ENCODE measurements around the gene SMAD2. TPM values are rescaled to one million over a fixed set of nuclear protein-coding genes. Genes with fewer than 3 reads are reported as not detected.

The SMAD2 gene
- total and polyA plus RNA-seq, 2 experiments from 2014 or later: 52.4 to 77.7 TPM

GRCh38 chr18:47871288-47871687 is 59.2 kb downstream of the SMAD2 start:
- H4K20me1 ChIP-seq (ENCODE audit: insufficient read depth): no peaks in the 10 kb centered on the region
- WGBS, 2 experiments (ENCODE audit: low coverage in 1 of 2, low lambda C conversion rate in 2 of 2, missing lambda C conversion rate in 2 of 2): 83 to 92% methylated on average over 3 of the region's 3 CpGs
- H2AFZ ChIP-seq: no peak overlapping the region
- H3K4me3 ChIP-seq: no peak overlapping the region
- in situ Hi-C loops (cut with MboI): no loop called here
- H3K9me3 ChIP-seq (ENCODE audit: low read depth): no peaks in the 10 kb centered on the region
- H3K9me2 ChIP-seq (ENCODE audit: insufficient read depth): no peaks in the 10 kb centered on the region
- H3K79me2 ChIP-seq (ENCODE audit: insufficient read depth): peaks cover 55% of the 10 kb centered on the region
- DNase-seq: no peak
- H3K4me2 ChIP-seq (ENCODE audit: unreplicated experiment): no peak overlapping the region
- TF ChIP-seq EZH2 (IDR thresholded peaks at IDR 0.05; ENCODE audit: insufficient read depth, poor library complexity, severe bottlenecking) (no peak), EZH2phosphoT487 (IDR thresholded peaks at IDR 0.05; ENCODE audit: insufficient read depth, low read depth) (no peak)
- no peaks in the 10 kb centered on the region for H3F3A ChIP-seq (ENCODE audit: insufficient read depth)
- H3K27ac ChIP-seq: no peak overlapping the region
- H3K9ac ChIP-seq: no peak overlapping the region
- H3K36me3 ChIP-seq (ENCODE audit: low read depth): peaks cover 12% of the 10 kb centered on the region
- H3K27me3 ChIP-seq (replicated peaks; ENCODE audit: insufficient read depth): no peaks in the 10 kb centered on the region
- no peaks in the 10 kb centered on the region for H3K4me1 ChIP-seq (ENCODE audit: insufficient read depth)

GRCh38 chr18:47870605-47871004 is 59.9 kb downstream of the SMAD2 start:
- no peak for DNase-seq
- WGBS, 2 experiments (ENCODE audit: low coverage in 1 of 2, low lambda C conversion rate in 2 of 2, missing lambda C conversion rate in 2 of 2): 82 to 88% methylated on average over 1 of the region's 1 CpG
- Histone ChIP-seq H3K9me3 (ENCODE audit: low read depth) (no peaks in the 10 kb centered on the region), H3F3A (ENCODE audit: insufficient read depth) (no peaks in the 10 kb centered on the region), H3K9ac (no peak overlapping the region), H3K4me1 (ENCODE audit: insufficient read depth) (no peaks in the 10 kb centered on the region), H3K9me2 (ENCODE audit: insufficient read depth) (no peaks in the 10 kb centered on the region), H3K4me3 (no peak overlapping the region), H3K27me3 (replicated peaks; ENCODE audit: insufficient read depth) (no peaks in the 10 kb centered on the region), H4K20me1 (ENCODE audit: insufficient read depth) (no peaks in the 10 kb centered on the region), H3K36me3 (ENCODE audit: low read depth) (peaks cover 12% of the 10 kb centered on the region), H3K4me2 (ENCODE audit: unreplicated experiment) (no peak overlapping the region), H2AFZ (no peak overlapping the region), H3K79me2 (ENCODE audit: insufficient read depth) (peaks cover 49% of the 10 kb centered on the region), H3K27ac (no peak overlapping the region)
- in situ Hi-C loops (cut with MboI): no loop called here
- TF ChIP-seq EZH2 (IDR thresholded peaks at IDR 0.05; ENCODE audit: insufficient read depth, poor library complexity, severe bottlenecking) (no peak), EZH2phosphoT487 (IDR thresholded peaks at IDR 0.05; ENCODE audit: insufficient read depth, low read depth) (no peak)

- no peaks in the 10 kb centered on the region for H3K9me3 ChIP-seq (ENCODE audit: low read depth)
- H3K4me3 ChIP-seq: no peak overlapping the region
- peaks cover 30% of the 10 kb centered on the region for H3K79me2 ChIP-seq (ENCODE audit: insufficient read depth)
- no peak overlapping the region for H3K9ac ChIP-seq
- no peak overlapping the region for H3K4me2 ChIP-seq (ENCODE audit: unreplicated experiment)
- no peaks in the 10 kb centered on the region for H3F3A ChIP-seq (ENCODE audit: insufficient read depth)
- DNase-seq: no peak
- no peaks in the 10 kb centered on the region for H3K9me2 ChIP-seq (ENCODE audit: insufficient read depth)
- H3K27me3 ChIP-seq (replicated peaks; ENCODE audit: insufficient read depth): no peaks in the 10 kb centered on the region
- H3K36me3 ChIP-seq (ENCODE audit: low read depth): peaks cover 24% of the 10 kb centered on the region
- in situ Hi-C loops (cut with MboI): no loop called here
- no peaks in the 10 kb centered on the region for H3K4me1 ChIP-seq (ENCODE audit: insufficient read depth)
- H2AFZ ChIP-seq: no peak overlapping the region
- TF ChIP-seq EZH2phosphoT487 (IDR thresholded peaks at IDR 0.05; ENCODE audit: insufficient read depth, low read depth) (no peak), EZH2 (IDR thresholded peaks at IDR 0.05; ENCODE audit: insufficient read depth, poor library complexity, severe bottlenecking) (no peak)
- WGBS, 2 experiments (ENCODE audit: low coverage in 1 of 2, low lambda C conversion rate in 2 of 2, missing lambda C conversion rate in 2 of 2): 81 to 83% methylated on average over 3 of the region's 3 CpGs
- no peak overlapping the region for H3K27ac ChIP-seq
- no peaks in the 10 kb centered on the region for H4K20me1 ChIP-seq (ENCODE audit: insufficient read depth)
Measured at GRCh38 chr18:47868744-47869143, 61.7 kb downstream of the SMAD2 start.

GRCh38 chr18:47865183-47865582 is 65.3 kb downstream of the SMAD2 start:
- H3K79me2 ChIP-seq (ENCODE audit: insufficient read depth): no peaks in the 10 kb centered on the region
- H3K9me2 ChIP-seq (ENCODE audit: insufficient read depth): no peaks in the 10 kb centered on the region
- H3K9ac ChIP-seq: no peak overlapping the region
- no peak overlapping the region for H3K27ac ChIP-seq
- H3K9me3 ChIP-seq (ENCODE audit: low read depth): no peaks in the 10 kb centered on the region
- no peak overlapping the region for H2AFZ ChIP-seq
- no peaks in the 10 kb centered on the region for H4K20me1 ChIP-seq (ENCODE audit: insufficient read depth)
- H3K27me3 ChIP-seq (replicated peaks; ENCODE audit: insufficient read depth): no peaks in the 10 kb centered on the region
- no peak for DNase-seq
- 94 to 96% methylated on average over 3 of the region's 3 CpGs for WGBS, 2 experiments (ENCODE audit: low coverage in 1 of 2, low lambda C conversion rate in 2 of 2, missing lambda C conversion rate in 2 of 2)
- no peak for TF ChIP-seq EZH2 (IDR thresholded peaks at IDR 0.05; ENCODE audit: insufficient read depth, poor library complexity, severe bottlenecking)
- TF ChIP-seq EZH2phosphoT487 (IDR thresholded peaks at IDR 0.05; ENCODE audit: insufficient read depth, low read depth): no peak
- no peak overlapping the region for H3K4me3 ChIP-seq
- H3F3A ChIP-seq (ENCODE audit: insufficient read depth): no peaks in the 10 kb centered on the region
- in situ Hi-C loops (cut with MboI): no loop called here
- H3K4me2 ChIP-seq (ENCODE audit: unreplicated experiment): no peak overlapping the region
- H3K4me1 ChIP-seq (ENCODE audit: insufficient read depth): no peaks in the 10 kb centered on the region
- peaks cover 24% of the 10 kb centered on the region for H3K36me3 ChIP-seq (ENCODE audit: low read depth)

GRCh38 chr18:47863041-47863440 is 67.4 kb downstream of the SMAD2 start:
- Histone ChIP-seq H3K9me3 (ENCODE audit: low read depth) (no peaks in the 10 kb centered on the region), H3K4me2 (ENCODE audit: unreplicated experiment) (no peak overlapping the region), H3K9me2 (ENCODE audit: insufficient read depth) (no peaks in the 10 kb centered on the region), H3K27me3 (replicated peaks; ENCODE audit: insufficient read depth) (no peaks in the 10 kb centered on the region), H3K36me3 (ENCODE audit: low read depth) (peaks cover 39% of the 10 kb centered on the region), H3K4me1 (ENCODE audit: insufficient read depth) (no peaks in the 10 kb centered on the region), H2AFZ (no peak overlapping the region), H3K79me2 (ENCODE audit: insufficient read depth) (no peaks in the 10 kb centered on the region), H3K4me3 (no peak overlapping the region), H3K9ac (no peak overlapping the region), H4K20me1 (ENCODE audit: insufficient read depth) (no peaks in the 10 kb centered on the region), H3F3A (ENCODE audit: insufficient read depth) (no peaks in the 10 kb centered on the region), H3K27ac (no peak overlapping the region)
- TF ChIP-seq EZH2 (IDR thresholded peaks at IDR 0.05; ENCODE audit: insufficient read depth, poor library complexity, severe bottlenecking) (no peak), EZH2phosphoT487 (IDR thresholded peaks at IDR 0.05; ENCODE audit: insufficient read depth, low read depth) (no peak)
- in situ Hi-C loops (cut with MboI): no loop called here
- no peak for DNase-seq

All from GM23248 (cell line).